Activated gamma-delta T cell treated with anti-CD3 and anti-CD28 coated beads, Interleukin-2, amount 50 U/mL, for 16 hours (primary cell): Measurements from ENCODE around the gene LSM8.
"Not testable (repeated sequence)": the region's sequence is repeated elsewhere in the genome, so short reads cannot be mapped to it uniquely, and the experiment has no call there.

Experiments
- DNase-seq: peaks from one replicate; pipeline ENCODE4 v3.0.0-alpha.2; 2020; ENCODE audit warnings: low read depth

LSM8 gene

DNA sequence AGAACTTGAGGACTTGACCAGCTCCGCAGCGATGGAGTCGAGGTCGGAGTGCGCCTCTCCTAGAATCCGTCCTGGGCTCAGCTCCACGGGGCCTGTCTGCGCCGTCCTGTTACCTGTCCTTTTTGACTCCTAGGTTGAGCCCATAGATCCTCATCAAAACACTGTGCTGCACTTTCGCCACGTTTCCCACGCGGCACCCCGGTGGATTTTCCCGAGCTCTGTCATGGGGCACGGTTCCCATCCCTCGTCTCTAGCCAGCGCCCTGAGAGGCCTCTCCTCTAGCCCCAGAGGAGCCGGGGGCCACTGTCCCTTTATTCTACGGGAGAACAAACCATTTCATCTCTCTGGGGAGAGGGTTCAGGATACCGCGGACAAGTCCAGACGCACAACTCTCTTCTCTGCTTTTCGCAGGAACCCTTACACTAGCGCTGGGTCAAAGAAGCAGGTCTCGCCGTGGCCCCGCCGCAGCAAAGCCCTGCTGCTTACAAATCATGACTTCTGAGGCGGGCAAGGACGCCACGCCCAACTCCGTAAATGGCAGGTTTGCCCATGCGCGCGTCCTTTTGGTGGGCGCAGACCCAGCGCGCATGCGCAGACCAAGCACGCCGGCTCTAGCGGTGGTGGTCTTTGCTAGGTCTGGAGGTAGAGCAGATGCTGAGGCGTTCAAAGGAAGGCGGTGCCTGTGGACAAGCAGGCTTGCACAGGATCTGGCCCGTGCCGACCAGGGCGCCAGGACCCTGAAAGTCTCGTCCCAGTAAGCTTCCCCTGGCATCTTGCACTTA lies 30.3 kb downstream of the LSM8 start:
- DNase-seq = peak; percentile 74

DNA sequence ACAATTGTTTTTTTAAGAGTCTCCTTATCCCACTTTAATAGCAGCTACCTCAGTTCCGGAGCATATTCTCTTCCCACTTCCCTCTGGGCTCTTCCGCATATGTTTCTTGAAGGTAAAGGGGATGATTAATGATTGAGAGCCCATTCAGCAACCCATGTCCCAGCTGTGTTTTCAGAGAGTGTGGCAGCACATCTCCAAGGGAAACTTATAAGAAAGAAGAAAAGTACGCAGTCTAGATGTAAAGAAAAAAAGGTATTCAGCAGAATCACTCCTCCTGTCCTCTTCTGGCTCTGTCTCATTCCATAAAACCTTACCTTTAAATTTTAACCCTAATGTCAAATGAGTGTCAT lies 30.8 kb downstream of the LSM8 start:
- no peak for DNase-seq

DNA sequence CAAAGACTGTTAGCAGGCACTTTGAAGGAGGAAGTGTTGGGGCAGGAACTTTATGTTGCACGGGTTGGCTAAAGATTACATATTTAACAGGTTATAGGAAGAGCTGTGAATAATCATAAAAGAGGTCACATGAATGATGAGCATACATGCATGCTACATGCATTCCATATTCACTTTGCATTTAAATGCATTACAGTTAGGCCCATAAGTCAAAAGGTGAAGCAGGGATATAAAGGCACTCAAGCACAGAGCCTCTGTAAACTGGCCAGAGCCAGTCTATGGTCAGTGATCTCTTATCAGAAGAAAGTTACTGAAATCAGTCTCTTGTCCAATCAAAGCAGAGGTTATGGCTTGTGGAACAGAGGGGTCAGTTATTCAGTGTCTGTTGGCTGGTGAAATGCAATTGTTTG lies 33.3 kb downstream of the LSM8 start:
- DNase-seq = no peak

DNA sequence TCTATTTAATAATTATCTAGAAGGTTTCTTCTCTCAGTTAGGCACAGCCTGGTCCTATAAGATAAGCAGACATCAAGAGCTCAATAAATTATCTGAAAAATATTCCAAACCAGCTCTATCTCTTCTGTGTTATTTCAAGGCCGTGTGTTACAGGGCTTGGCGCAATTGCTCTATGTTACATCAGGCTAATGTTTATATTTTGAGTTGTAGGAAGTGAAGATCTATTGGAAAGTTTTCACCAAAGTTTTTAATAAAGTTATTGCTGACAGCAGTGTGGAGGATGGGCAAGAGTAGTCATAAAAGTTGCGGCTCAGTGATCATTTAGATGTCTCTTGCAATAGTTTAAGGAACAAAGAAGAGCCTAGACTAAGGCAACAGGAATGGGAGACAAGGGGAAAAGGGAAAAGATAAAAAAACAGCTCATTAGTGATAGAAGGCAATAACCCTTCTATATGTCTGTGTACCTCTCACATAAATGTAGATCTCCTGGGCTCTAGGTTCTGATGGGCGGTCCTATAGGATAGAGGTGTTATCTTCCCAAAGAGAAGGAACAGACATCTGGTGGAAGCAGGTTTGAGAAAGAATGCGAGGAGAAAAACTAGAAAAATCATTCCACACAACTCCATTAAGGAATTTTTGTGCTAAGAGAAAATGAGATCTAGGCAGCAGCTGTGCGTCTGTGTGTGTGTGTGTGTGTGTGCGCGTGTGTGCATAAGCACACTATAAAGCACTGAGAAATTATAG lies 34.6 kb downstream of the LSM8 start:
- no peak for DNase-seq

GRCh38 chr7:118219157-118219512 lies 35.2 kb downstream of the LSM8 start:
- no peak for DNase-seq

- DNase-seq = no peak
These were observed 36.6 kb downstream of the LSM8 start for GRCh38 chr7:118220583-118220982.

DNA sequence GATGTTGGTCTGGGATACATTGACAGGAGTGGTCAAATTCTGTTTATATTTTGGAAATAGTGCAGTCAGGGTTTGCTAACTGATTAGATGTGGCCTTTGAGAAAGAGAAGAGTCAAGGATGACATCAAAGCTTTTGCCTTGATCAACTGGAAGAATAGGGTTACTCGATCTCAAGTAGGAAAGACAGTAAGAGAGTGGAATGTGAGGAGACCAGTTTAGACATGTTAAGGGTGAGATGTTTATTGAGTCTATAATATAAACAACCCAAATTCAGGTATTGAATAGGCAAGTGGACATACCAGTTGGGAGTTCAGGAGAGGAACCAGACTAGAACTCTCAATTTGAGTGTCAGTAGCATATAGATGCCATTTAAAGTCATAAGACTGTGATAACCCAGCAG lies 38.6 kb downstream of the LSM8 start:
- DNase-seq = no peak

GRCh38 chr7:118224521-118224920 lies 40.6 kb downstream of the LSM8 start, which contains the start of gene ANKRD7:
Gene ANKRD7, plus strand, starts transcription at chr7:118224704. Its CDS starts 127 bp downstream, at chr7:118224831.
- DNase-seq = no peak

- no peak for DNase-seq
These were observed 48.9 kb downstream of the LSM8 start for GRCh38 chr7:118232837-118233236.

DNA sequence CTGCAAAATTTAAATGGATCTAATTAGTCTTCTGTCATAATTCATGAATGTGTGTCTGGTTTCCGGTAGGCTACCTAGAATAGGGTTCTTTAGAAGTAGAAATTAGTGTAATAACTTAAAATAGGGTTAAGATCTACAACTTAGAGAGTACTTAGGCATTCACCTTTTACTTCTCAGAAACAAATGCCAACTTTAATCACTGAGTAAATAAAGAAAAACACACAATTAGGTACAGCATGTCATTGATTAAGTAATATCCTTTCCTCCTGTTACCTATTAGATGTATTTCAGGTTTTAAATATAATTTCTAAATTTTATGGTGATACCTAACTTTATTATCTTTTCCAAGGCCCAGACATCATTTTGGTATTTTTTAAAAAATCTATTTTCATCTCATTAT lies 49.8 kb downstream of the LSM8 start:
- DNase-seq = no peak

- DNase-seq = no peak
These were observed 55.0 kb downstream of the LSM8 start for GRCh38 chr7:118239014-118239413.

GRCh38 chr7:118240320-118240719 lies 56.4 kb downstream of the LSM8 start:
- not testable (repeated sequence) for DNase-seq
